Stimulated activated CD8-positive, alpha-beta memory T cell treated with anti-CD3 and anti-CD28 coated beads, Interleukin-15, amount 100 ng/mL, for 4 hours (primary cell): ENCODE results near the gene GPC6.

Experiments
- DNase-seq, 2 donors: peaks; one replicate each; pipeline ENCODE4 v3.0.0-alpha.2; 2020; ENCODE audit warnings: low read depth in 2 of 2

The GPC6 gene

DNA sequence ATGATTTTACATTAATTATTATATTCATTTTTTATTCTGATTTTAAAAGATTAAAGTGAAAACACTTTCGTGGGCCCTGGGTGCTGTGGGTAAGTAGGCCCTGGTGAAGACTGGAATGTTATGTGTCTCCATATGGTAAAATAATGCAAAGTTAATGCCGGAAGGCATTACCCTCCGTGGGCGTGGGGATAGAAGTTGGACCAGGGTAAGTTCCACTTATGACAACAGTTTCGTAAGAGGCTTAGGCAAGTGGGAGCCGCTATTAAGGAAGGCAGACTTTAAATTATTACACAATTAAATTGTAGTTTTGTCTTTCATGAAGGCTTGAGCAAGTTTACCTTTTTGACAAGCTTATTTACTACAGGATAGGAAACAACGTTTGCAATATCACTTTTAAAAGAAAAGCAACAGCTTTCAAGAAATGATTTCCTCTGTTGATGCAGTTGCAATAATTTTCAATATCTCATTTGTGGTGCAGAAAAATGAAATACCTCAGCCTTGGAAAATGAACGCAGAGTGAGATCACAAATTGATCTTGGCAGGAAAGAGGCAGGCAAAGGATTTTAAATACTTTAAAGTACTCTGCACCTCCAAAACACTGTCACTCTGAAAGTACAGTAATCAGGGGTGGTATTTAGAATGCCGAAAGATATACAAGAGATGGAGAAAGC, 942.3 kb downstream of the GPC6 start:
- no peak for DNase-seq

DNA sequence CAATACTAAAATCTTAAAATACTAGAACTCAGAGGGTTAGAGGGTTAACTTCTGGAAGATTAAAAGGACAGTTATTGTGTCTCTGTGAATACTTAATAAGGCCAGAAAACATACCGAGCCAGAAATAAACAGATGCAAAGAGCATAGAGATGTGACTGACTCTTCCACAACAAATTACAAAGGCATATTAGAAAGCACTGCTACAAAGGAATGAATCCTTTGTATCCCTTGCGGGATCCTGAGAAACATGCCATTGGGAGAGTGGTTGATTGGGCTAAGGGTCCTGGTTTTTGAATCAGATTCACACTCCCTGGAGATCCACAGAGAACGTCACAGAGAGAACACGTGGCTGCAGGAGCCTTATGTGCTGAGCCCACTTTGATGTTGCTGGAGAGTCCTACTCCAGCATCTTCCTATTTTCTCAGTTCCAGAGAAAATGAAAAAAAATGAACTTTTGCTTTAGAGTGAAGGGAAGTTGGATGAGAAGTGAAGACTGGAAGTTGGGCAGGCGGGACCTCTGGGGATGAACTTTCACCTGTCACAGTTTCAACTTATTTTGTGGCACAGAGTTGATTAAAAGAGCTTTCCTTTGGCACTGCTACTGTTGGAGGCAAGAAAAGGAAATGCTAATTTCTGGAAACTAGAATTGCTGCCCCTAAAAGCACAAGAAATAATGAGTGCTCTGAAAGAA, 943.0 kb downstream of the GPC6 start:
- no peak for DNase-seq

DNA sequence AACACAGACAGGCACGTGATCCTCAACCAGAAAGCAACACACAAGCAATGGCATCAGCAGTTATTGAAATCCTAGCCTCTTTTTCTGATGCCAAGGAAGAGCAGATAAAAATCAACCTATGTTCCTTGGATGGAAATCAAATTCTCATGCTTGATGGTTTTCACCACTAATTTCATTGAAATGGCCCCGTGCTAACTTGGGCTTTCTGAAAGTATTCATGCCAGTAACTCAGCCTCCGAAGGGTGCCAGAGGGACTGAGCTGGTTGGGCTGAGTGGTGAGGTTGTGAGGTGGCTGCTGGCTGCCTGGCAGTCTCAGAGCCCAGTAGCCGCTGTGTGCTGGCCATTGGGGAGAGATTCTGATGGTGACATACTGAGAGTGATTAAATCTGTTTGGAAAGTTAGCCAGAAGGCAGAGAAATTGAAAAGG, 943.6 kb downstream of the GPC6 start:
- no peak for DNase-seq

DNA sequence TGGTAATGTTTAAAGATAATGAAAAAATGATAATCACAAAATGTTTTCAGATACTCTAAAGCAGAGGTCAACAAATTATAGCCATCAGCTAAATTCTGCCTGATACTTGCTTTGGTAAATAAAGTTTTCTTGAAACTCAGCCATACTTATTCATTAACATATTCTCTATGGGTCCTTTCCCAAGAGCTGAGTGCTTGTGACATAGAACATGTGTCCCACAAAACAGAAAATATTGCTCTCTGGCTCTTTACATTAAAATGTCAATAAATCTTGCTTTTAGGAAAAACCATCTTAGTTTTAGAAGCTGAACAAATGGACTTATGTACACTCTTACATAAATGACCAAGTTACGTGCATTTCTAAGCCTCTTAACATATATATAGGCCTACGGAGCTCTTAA, 945.8 kb downstream of the GPC6 start:
- no peak for DNase-seq

DNA sequence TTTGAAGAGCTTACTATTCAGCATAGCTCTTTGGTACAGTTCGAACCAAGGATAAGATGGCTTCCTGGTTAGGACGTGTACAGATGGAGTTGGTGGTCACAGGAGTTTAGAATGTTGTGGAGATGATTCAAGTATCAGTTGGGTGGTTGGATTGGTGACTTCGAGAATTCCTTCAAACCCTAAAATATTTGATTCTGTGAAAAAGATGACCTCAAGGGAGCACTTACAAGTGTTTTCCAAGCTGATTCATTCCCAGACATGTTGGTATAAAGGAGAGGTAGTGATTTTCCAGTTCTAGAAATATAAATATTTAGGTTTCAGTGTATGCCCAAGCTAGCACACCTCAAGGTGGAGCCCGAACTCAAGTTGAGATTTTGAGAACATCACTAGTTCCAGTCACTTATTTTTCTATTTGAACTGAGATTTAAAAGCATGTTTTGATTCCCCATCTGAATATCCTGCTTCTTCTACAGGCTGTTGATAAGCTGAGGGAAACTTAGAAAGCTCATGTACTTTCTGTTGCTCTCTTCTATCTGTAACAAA, 946.8 kb downstream of the GPC6 start:
- no peak for DNase-seq

DNA sequence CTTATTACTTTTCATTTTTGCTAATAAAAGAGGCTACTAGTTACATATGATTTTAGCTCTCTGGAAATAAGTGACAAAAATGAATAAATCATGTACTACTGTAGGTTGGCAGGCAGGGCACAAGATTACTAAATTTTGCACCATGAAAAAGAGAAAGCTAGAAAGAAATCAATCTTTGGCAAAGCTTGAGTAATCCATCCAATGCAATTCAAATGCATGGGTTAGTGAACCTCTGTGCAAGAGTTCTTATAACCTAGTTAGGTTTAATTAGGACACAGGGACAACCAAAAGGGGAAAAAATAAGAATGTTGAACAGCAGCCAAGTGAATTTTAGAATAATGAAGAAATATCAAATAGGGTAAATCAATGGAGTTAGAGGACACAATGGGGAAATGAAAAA, 947.4 kb downstream of the GPC6 start:
- no peak for DNase-seq

DNA sequence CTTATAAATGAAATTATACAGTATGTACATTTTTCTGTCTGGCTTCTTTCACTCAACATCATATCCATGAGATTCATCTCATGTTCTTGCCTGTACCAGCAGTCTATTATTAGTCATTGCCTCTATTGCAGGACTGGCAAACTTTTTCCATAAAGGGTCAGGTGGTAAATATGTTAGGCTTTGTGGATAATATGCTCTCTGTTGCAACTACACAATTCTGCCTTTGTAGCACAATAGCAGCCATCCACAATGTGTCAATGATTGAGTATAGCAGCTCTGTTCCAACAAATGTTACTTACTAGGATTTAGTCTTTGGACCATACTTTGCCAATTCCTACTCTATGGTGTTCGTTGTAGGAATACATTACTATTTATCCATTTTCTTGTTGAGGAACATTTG, 948.5 kb downstream of the GPC6 start:
- DNase-seq, result no peak

DNA sequence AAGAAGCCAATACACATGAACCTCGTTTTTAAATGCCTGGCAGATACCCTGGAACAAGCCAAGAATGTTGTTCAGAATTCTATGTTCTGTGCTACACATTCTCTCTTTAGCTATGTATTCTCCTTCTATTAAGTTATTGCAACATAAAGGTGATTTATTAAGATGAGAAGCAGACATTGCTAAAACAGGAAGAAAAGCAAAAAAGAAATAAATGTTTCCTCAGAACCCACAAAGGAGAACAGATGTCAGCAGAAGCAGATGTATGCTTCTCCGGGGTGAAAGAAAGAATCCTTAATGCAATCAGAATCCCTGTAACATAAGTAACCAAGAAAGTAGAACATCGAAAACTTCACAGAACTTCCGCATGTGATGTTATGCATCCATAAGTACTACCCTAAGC, 950.0 kb downstream of the GPC6 start:
- no peak for DNase-seq

DNA sequence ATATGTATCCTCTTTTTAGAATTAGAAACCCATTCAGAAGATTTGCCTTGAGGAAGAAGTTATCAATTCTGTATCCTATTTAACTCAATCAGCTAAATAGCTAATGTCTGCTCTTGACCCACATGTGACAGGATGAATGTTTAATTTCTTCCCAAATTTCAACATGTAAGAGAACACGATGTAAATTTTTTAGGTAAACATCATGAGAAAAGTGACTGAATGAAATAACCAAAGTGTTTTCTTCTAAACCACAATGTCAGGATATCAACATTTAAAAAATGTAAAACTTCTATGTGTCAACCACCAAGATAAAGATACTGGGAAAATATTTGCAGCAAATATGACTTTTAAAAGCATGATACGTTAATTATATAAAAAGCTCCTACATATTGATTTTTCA, 950.4 kb downstream of the GPC6 start:
- no peak for DNase-seq

DNA sequence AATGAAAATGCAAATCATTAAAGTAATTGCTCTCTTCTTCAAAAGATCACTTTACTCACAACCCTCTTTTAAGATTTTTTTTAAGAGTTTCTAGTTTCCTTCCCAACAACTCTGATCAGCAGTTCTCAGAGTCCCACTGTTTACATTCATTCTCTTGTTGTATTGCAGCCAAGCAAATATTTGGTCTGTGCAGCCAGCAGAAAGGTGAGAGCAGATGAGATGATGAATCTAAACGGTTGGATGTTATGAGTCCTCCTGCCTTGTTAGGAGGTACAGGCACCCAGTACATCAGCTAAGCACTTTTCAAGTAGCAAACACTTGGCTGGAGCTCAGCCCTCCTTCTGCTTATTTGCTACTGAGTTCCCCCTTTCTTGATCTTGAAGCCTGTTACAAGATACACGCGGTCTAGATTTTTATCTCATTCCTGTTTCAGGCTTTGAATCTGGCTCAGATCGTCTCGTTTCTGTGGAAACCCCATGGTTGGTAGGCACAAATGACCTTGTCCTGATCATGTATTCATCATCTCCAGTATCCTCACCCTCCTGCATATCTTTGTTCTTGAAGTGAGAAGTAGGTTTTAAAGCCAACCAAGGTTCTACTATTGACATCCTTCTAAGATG, 952.1 kb downstream of the GPC6 start:
- DNase-seq, result no peak

DNA sequence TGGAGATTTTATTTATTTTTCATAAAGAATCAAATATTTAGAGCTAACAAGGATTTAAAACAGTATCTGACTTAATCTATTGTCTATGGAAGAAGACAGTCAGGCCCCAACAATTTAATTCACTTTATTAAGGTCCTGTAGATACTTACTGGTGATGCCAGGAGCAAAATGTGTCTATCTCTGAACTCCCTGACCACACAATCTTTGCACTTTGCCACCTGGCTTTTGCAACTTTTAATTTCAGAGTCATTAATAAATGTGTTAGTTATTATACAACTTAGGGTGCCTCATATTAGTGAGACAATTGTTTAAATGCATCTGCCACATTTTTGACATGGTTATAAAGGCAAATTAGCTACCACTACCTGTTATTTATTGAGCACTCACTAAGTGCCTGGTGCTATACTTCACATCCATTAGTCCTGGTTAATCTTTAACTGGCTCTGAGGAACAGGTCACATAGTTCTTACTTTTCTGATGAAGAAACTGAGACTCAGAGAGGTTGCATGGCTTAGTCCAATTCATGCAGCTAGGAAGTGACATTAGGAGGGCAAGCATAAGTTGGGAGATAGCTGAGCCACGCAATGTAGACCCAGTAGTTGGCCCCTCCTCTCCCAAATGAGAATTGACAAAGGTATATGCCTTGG, 955.0 kb downstream of the GPC6 start:
- no peak for DNase-seq

DNA sequence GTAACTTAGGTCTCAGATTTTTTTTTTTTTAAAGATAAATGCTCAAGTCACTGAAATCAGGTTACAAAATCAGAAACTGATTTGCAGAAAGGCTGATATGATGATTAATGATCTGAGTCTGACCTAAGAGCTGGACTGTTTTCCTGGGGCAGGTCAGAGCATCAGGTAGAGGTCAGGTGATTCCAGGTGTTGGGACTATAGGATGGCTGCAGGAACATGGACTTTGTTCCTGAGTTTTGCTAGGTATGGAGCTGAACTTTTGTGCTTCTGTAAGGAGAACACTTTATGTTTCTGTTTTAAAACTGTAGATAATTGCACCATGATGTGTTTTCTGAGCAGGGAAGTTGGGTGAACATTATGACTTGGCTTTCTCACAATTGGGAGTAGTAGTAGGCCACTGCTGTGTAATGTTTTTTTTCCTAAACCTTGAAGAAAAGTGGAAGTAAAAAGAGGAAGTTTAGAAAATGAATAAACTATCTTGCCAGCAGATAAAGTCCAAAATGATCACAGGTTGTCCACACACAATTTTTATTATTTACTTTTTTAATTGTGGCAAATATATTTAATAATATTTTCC, 955.7 kb downstream of the GPC6 start:
- DNase-seq, result no peak

DNA sequence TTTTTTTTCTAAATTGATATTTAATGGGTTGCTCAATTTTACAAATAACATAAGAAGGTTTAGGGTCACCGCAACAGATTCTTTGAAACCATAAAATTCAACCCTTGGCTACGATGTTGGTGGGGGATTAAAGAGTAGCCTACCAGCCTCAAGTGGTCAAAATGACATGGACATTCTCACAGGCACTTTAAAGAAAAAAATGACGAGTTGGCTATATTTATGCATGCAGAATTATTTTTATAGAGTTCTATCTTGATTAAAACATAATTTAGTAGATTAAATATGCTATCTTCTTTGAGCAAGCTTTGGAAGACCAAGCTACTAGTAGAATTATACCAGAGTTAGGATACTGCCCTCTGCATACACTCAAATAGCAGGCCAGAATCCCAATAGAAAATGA, 959.9 kb downstream of the GPC6 start:
- no peak for DNase-seq

DNA sequence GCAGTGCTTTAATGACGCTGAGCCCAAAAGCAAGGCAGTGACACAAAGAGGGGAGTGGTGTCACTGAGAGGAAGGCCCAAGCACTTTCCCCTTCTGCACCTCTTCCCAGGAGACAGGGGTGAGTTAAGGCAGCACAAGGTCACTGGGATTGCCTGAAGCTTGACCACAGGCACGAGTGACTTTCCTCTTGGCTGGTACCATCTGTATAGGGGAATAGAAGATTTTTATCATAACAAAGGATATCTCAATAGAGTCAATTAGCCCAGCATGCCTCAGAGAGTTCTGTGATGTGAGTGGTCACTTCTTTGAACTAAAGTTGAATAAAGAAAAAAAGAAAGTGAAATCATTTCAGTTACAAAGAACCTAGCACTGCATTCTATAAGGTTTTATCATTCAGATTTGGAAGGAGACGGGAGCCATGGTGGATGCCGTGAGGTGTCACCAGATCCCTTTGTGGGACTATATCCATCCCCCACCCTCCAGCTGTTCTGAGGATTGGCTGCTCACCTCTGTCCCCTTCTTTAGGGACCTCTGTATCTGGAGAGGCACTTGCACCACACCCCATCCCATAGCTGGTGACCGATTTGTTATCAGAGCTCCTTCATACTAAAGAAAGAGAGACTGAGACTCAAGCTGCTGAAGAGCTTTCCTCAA, 961.7 kb downstream of the GPC6 start:
- DNase-seq, result no peak

DNA sequence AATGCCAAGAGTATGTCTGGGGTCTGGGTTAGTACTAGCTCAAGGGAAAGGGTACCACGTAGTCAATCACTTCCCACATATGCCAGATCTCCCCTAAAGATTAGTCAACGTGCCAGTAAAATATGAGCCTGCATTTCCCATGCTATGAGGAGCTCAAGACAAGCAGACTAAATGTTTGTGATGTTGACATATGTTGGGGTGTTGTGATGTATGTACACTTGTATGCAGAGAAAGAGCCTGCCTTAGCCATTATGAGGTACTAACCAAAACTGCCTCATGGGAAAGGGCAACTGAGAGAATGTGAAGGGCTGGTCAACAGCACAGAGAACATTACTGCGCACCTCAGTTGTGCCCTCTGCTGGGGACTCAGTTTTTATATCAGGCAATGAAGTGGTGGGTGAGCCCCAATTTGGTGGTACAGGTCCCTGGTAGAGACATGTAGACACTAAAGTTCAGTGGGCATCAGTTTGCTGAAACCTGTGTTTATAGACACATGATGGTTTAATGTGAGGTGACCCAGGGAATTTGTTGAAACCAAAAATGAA, 965.9 kb downstream of the GPC6 start:
- no peak for DNase-seq

DNA sequence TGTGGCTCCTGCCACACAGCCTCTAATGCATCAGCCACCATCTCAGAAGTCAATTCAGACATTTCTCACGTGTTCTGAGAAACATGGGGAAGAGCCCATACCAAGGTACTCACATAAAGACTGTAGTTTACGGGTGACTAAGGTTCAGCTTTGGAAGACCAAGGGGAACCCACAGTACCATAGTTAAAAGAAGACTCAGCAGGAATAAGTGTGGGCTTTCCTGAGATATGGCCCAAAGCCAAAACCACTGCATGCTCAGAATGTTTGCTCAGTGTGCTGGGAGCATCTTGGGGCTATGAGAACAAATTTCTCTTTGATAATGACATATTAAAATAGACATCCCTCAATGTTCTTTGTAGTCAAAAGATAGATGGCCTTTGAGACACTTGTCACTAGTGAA, 969.1 kb downstream of the GPC6 start:
- no peak for DNase-seq

DNA sequence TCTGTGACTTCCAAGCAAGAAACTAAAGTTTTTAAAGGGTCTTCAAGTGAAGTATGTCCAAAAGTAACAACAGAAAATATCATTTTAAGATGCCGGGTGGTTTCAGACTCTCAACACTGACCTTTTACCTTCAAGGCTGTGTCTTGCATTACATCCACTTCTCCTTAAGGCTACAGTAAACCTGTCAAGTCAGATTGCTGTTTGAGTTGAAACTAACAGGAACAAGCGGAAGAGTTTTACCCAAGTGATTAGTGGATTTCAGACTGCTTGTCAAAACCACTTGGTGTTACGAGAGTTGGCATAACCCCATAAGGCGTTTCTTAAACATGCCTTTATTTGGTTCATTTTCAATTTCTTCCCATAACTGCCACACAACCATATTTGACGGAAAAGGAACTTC, 969.8 kb downstream of the GPC6 start:
- no peak for DNase-seq

DNA sequence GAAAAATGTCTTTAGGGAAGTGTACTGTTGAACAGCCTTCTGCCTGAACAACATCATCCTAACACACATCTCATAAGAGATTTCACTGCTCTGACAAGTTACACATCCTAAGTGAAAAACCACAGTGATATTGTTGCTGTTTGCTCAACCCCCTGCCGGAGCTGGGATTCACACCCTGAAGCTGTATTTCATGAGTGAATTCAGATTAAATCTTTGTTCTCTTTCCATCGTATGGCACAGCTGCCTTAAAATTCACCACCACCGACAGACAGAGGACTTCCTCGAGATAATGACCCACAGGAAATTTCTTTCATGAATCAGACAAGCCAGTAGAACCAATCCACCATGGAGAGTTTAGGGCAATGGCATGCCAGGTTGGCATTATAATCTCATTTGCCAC, 972.1 kb downstream of the GPC6 start:
- DNase-seq, result no peak

DNA sequence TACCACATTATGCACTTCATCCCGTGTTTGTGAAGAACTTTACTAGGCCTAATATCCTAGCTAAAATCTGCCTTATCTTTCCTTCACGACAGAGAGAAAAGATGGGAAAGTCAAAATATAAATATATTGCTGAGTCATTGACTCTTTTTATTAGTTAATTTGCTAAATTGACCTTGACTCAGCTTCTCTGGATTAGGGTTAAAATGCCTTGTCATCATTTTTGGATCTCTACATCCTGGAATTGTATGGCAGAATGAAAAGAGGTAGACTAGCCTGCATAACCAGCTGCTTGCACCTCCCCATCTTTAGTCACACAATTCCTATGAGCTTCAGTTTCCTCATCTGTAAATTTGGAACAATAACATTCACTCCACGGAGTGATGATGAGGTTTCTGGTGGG, 972.5 kb downstream of the GPC6 start:
- no peak for DNase-seq

DNA sequence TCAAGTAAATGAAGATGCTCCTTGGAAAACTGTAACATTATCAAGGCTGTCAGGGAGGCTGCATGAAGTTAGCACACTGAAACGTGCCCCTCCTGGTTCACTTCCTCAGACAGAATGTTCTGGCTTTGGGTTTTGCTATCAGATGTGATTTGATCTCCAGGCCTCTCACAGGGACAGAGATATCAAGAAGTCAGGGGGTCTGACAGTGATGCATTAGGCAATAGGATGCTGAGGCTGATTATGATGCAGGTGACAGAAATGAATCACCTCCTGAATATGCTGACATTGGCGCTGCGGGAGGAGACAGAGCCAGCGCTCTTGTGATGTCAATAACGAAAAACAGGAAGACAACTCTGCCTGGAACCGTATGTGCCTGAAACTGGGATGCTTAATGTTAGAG, 974.4 kb downstream of the GPC6 start:
- DNase-seq, result no peak

DNA sequence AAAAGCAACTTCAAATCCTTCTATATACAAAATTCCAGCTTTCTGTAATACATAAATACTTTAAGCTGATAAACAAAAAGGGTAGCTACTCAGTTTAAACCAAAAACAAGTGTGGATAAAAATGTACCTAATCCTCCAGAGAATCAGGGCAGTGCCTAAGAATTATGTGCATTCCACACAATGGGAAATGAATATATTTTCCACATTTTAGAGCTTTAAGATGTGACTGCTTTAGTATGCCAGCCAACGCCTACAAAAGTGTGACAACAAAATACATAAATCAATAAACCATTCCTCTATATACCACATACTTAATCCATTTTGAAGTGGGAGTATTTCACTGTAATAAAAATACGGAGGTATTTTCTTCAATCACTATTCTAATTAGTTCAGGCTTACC, 977.6 kb downstream of the GPC6 start:
- no peak for DNase-seq
